G401 (cell line): Measurements from ENCODE around the gene FTL. TPM values are rescaled to one million over a fixed set of nuclear protein-coding genes. Genes with fewer than 3 reads are reported as not detected.

ENCODE experiments used
- DNase-seq: peaks from one replicate; pipeline ENCODE4 v3.0.0-alpha.2; 2015; ENCODE audit warnings: low spot score
- in situ Hi-C: cut with HindIII; loops from 2 replicates; pipeline ENCODE4 v1.10.0; 2016; ENCODE audit warnings: low sequenced_read_pairs, mixed read lengths
- total RNA-seq: library from RNA; depleted of rRNA; stranded (reverse); fragments of >200 nt; shearing (Covaris generic); gene quantifications from 2 replicates; pipeline ENCODE4 v1.2.3, GENCODE V29; 2014; rRNA removed

The FTL gene
- total RNA-seq, 1 experiment from 2014 or later, result 4,146 TPM

DNA sequence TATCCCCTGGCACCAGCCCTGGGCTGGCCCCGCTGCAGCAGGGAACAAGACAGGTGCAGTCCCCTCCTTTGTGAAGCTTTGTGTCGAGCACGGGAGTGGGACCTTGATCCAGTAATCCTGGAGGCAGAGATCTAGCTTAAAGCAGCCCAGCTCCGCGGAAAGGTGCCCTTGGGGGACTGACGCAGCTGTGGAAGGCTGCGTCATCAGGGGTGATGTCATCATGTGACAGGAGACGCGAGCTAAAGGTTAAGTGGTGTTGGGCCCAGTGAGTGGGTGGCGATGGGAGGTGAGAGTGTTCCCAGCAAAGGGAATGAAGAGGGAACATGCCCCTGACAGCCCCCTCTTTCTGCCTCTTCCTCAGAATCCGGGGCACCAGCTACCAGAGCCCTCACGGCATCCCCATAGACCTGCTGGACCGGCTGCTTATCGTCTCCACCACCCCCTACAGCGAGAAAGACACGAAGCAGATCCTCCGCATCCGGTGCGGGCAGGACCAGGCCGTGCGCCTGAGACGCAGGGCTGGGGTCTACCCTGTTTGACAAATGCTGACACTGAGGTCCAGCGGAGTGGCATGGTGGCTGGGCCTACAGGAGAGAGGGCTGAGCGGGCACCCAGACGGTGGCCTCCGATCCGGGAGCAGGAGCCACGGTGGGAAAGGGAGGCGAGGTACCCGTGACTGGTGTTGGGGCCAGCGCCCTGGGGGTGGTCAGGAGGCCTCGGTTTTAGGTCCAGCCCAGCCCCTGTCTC, 49.2 kb downstream of the FTL start:
- DNase-seq, result no peak
- in situ Hi-C loops, result no loop called here

DNA sequence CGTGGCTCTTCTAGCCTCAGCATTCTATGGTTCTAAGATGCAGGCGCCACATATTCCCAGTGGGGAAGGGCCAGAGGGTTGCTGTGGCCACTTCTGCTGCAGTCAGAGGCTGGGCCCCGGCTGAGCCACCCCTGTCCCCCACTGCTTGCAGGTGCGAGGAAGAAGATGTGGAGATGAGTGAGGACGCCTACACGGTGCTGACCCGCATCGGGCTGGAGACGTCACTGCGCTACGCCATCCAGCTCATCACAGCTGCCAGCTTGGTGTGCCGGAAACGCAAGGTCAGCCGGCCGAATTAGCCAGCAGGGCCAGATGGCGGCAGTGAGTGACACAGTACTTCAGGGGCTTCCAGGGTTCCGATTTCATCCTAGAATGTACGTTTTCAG, 49.8 kb downstream of the FTL start:
- no peak for DNase-seq
- in situ Hi-C loops, result no loop called here

DNA sequence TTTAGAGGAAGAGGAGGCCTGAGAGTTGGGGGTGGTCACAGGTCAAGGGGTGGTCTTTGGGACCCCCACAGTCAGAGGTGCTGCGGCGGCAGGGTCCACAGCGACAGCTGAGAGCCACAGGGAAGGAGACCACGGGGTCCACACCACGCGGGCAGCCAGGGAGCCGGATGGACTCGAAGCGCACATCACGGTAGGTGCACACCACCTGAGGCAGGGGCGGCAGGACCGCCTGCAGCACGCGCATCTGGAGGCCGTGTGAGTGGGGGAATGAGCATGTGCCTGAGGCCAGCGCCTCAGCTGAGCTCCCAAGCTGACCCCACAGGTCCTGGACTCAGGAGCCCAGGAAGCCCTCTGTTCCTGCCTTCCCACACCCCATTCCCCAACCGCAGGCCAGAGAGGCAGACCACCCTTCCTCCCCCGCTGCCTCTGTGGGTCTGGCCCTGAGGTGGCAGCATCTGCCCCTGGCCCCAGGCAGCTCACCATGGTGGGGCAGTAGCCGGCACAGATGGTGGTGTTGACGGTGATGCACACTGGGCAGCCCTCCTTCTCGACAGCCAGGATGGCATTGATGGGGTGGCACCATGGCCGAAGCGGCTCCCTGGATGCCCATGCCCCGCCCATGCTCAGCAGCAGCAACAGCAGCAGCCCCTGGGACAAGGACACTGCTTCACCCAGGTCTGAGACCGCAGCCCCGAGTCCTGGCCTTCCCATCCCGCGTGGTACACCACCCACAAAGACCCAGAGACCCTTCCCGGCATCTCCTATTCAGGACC, 51.1 kb downstream of the FTL start:
- in situ Hi-C loops, result no loop called here

More for the DNA sequence above, 51.1 kb downstream of the FTL start:
- DNase-seq, result no peak

Other genes with a start within 250 kb of the FTL start
- gene MAMSTR, start 245.6 kb upstream of the FTL start, total RNA-seq, result 0.37 and 1.5 TPM in 2 replicates
- gene RASIP1, start 224.7 kb upstream of the FTL start, total RNA-seq, result 2.8 and 27.4 TPM in 2 replicates
- not detected in 2 replicates for gene IZUMO1, start 218.4 kb upstream of the FTL start, total RNA-seq
- gene FUT1, start 212.7 kb upstream of the FTL start, total RNA-seq, result not detected in 2 replicates
- gene FGF21, start 209.8 kb upstream of the FTL start, total RNA-seq, result not detected in 2 replicates
- gene BCAT2, start 154.3 kb upstream of the FTL start, total RNA-seq, result 43.4 and 44.1 TPM in 2 replicates
- 62.8 and 69.0 TPM in 2 replicates for gene HSD17B14, start 128.8 kb upstream of the FTL start, total RNA-seq
- 12.4 and 20.4 TPM in 2 replicates for gene PLEKHA4, start 96.7 kb upstream of the FTL start, total RNA-seq
- gene PPP1R15A, start 92.9 kb upstream of the FTL start, total RNA-seq, result 44.0 and 58.7 TPM in 2 replicates
- gene TULP2, start 66.6 kb upstream of the FTL start, total RNA-seq, result not detected in 2 replicates
- 201 and 252 TPM in 2 replicates for gene NUCB1, start 65.0 kb upstream of the FTL start, total RNA-seq
- 3.0 and 4.2 TPM in 2 replicates for gene DHDH, start 31.6 kb upstream of the FTL start, total RNA-seq
- gene BAX, start 10.4 kb upstream of the FTL start, total RNA-seq, result 160 and 177 TPM in 2 replicates
- 41.3 and 43.2 TPM in 2 replicates for gene GYS1, start 28.0 kb downstream of the FTL start, total RNA-seq
- 426 and 535 TPM in 2 replicates for gene RUVBL2, start 28.6 kb downstream of the FTL start, total RNA-seq
- not detected in 2 replicates for gene LHB, start 51.8 kb downstream of the FTL start, total RNA-seq
- not detected in 2 replicates for gene CGB3, start 59.0 kb downstream of the FTL start, total RNA-seq
- not detected in 2 replicates for gene CGB2, start 66.6 kb downstream of the FTL start, total RNA-seq
- gene CGB1, start 71.6 kb downstream of the FTL start, total RNA-seq, result not detected in 2 replicates
- not detected in 2 replicates for gene CGB5, start 78.5 kb downstream of the FTL start, total RNA-seq
- not detected in 2 replicates for gene CGB8, start 83.8 kb downstream of the FTL start, total RNA-seq
- gene CGB7, start 92.4 kb downstream of the FTL start, total RNA-seq, result 4.8 and 7.2 TPM in 2 replicates
- 11.5 and 18.3 TPM in 2 replicates for gene NTF4, start 99.5 kb downstream of the FTL start, total RNA-seq
- gene KCNA7, start 107.4 kb downstream of the FTL start, total RNA-seq, result 0.06 TPM in 1 of 2 replicates, not detected in the other
- gene SNRNP70, start 120.1 kb downstream of the FTL start, total RNA-seq, result 326 and 361 TPM in 2 replicates
- 19.1 and 32.2 TPM in 2 replicates for gene LIN7B, start 149.1 kb downstream of the FTL start, total RNA-seq
- 0.74 TPM in 1 of 2 replicates, not detected in the other for gene C19orf73, start 153.8 kb downstream of the FTL start, total RNA-seq
- gene PPFIA3, start 154.2 kb downstream of the FTL start, total RNA-seq, result 101 and 111 TPM in 2 replicates
- 4.6 and 7.2 TPM in 2 replicates for gene HRC, start 190.1 kb downstream of the FTL start, total RNA-seq
- 17.5 and 18.6 TPM in 2 replicates for gene TRPM4, start 192.5 kb downstream of the FTL start, total RNA-seq